WERI-Rb-1 (cell line): ENCODE measurements around the gene ARMC9.

ENCODE experiments used
- DNase-seq: peaks from one replicate; pipeline ENCODE4 v3.0.0-alpha.2; 2020
- H3K27ac ChIP-seq: fragments of 250-450 bp; sonication (Bioruptor Pico); 2 replicates; pipeline ENCODE4 v1.5.1; 2020; ENCODE audit warnings: mild to moderate bottlenecking, moderate library complexity
- H3K27me3 ChIP-seq: fragments of 250-450 bp; sonication (Bioruptor Pico); 2 replicates; pipeline ENCODE4 v1.5.1; 2021; ENCODE audit warnings: mild to moderate bottlenecking, low read depth, moderate library complexity; ENCODE audit not compliant: insufficient read depth, severe bottlenecking
- H3K36me3 ChIP-seq: fragments of 250-450 bp; sonication (Bioruptor Pico); 2 replicates; pipeline ENCODE4 v1.5.1; 2020; ENCODE audit warnings: mild to moderate bottlenecking, moderate library complexity
- H3K4me3 ChIP-seq: 2 replicates; pipeline ENCODE4 v1.5.1; 2011; ENCODE audit warnings: low read depth, mild to moderate bottlenecking, control low read depth, low read length
- H3K9me3 ChIP-seq: fragments of 250-450 bp; sonication (Bioruptor Pico); 2 replicates; pipeline ENCODE4 v1.5.1; 2021; ENCODE audit warnings: mild to moderate bottlenecking, moderate library complexity; ENCODE audit not compliant: severe bottlenecking
- TF ChIP-seq, protein P1 (sequence below): IDR thresholded peaks from 2 replicates; pipeline ENCODE4 v1.5.1; 2011; ENCODE audit warnings: low read depth, mild to moderate bottlenecking, control low read depth, inconsistent platforms, low read length

Gene ARMC9

DNA sequence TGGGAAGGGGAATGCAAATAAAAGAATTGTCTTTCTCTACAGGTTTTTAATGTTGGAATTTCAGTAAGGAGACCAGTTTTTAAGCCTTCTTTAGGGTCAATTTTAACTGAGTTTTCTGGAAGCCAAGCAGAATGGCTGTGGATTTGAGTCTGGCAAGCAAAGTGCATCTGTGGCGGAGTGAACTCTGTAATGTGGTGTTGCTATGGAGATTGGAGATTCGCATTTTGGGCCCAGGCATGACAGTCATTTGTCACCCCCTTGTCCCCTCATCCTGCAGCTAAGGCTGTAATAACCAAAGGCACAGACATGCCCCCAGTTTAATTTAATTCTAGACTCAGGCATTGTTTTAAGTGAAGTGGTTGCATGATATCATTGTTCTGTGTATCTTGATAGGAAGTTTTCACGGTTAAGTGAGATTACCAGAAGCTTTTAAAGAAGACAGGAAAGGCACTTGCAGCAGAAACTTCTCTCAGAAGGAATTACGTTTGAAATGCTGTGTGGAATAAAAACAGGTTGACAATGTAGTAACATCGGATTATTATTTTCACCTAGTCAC lies 30.6 kb downstream of the ARMC9 start:
- no peak overlapping the region for H3K27ac ChIP-seq
- H3K27me3 ChIP-seq: no peaks in the 10 kb centered on the region
- H3K9me3 ChIP-seq: no peaks in the 10 kb centered on the region

DNA sequence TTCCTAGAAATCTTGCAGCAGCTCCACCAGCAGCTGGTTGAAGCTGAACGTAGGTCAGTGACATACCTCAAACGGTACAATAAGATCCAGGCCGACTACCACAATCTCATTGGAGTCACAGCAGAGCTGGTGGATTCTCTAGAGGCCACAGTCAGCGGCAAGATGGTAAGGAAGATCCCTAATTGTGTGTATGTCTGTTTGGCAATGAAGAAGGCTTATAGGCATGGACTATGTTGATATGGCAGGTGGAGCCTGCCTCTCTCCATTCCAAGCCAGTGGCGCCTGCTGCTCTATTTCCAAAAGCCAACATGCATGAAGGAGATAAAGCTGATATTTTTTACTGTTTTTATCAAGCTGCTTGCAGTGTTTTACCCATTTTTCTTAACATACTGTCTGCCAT lies 36.8 kb downstream of the ARMC9 start:
- TF ChIP-seq, protein P1, sequence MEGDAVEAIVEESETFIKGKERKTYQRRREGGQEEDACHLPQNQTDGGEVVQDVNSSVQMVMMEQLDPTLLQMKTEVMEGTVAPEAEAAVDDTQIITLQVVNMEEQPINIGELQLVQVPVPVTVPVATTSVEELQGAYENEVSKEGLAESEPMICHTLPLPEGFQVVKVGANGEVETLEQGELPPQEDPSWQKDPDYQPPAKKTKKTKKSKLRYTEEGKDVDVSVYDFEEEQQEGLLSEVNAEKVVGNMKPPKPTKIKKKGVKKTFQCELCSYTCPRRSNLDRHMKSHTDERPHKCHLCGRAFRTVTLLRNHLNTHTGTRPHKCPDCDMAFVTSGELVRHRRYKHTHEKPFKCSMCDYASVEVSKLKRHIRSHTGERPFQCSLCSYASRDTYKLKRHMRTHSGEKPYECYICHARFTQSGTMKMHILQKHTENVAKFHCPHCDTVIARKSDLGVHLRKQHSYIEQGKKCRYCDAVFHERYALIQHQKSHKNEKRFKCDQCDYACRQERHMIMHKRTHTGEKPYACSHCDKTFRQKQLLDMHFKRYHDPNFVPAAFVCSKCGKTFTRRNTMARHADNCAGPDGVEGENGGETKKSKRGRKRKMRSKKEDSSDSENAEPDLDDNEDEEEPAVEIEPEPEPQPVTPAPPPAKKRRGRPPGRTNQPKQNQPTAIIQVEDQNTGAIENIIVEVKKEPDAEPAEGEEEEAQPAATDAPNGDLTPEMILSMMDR: no peak
- no peaks in the 10 kb centered on the region for H3K9me3 ChIP-seq
- no peaks in the 10 kb centered on the region for H3K27me3 ChIP-seq
- no peak overlapping the region for H3K27ac ChIP-seq
- no peak overlapping the region for H3K4me3 ChIP-seq
- peaks cover 18% of the 10 kb centered on the region for H3K36me3 ChIP-seq
- no peak for DNase-seq

More for the DNA sequence above, 30.6 kb downstream of the ARMC9 start:
- Histone ChIP-seq H3K4me3 (no peak overlapping the region), H3K36me3 (peaks cover 2% of the 10 kb centered on the region)
- TF ChIP-seq, protein P1: no peak
- no peak for DNase-seq

DNA sequence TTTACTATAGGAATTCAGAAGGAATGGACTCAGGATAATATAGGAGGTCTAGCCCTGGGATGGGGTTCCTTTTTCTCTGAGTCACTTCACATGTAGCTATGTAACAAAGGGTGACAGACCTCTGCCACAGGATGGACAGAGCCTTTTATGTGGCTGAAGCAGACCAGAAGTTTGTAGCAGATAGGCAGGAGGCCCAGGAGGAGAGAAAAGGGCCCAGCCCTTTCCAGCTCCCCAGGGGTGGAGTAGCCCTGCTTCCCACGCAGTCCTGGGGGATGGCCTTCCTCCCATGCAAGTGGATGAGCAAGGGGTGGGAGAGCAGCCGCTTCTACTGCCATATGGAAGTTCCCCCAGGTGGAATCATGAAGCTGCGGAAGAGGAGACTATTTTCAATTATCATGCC lies 40.3 kb downstream of the ARMC9 start:
- Histone ChIP-seq H3K4me3 (no peak overlapping the region), H3K36me3 (peaks cover 25% of the 10 kb centered on the region), H3K27me3 (no peaks in the 10 kb centered on the region), H3K27ac (no peak overlapping the region), H3K9me3 (no peaks in the 10 kb centered on the region)
- DNase-seq: no peak
- TF ChIP-seq, protein P1: no peak

DNA sequence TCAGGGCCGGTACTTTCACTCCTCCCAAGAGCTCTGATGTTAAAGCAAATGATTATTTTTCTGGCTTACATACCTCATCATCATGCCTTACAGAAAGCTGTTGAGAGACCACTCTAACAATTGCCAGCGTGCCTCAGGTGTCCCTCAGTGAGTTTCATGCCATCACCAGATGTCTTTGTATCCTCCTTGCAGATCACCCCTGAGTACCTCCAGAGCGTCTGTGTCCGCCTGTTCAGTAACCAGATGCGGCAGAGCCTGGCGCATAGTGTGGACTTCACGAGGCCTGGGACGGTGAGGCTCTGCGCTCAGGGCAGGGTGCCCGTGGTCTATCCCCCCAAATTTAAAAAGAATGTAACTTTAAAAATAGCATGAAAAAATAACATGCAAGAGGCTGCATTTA lies 41.3 kb downstream of the ARMC9 start:
- no peak overlapping the region for H3K27ac ChIP-seq
- no peak overlapping the region for H3K4me3 ChIP-seq
- TF ChIP-seq, protein P1: no peak
- DNase-seq: no peak
- H3K27me3 ChIP-seq: no peaks in the 10 kb centered on the region
- H3K9me3 ChIP-seq: no peaks in the 10 kb centered on the region
- peaks cover 25% of the 10 kb centered on the region for H3K36me3 ChIP-seq

DNA sequence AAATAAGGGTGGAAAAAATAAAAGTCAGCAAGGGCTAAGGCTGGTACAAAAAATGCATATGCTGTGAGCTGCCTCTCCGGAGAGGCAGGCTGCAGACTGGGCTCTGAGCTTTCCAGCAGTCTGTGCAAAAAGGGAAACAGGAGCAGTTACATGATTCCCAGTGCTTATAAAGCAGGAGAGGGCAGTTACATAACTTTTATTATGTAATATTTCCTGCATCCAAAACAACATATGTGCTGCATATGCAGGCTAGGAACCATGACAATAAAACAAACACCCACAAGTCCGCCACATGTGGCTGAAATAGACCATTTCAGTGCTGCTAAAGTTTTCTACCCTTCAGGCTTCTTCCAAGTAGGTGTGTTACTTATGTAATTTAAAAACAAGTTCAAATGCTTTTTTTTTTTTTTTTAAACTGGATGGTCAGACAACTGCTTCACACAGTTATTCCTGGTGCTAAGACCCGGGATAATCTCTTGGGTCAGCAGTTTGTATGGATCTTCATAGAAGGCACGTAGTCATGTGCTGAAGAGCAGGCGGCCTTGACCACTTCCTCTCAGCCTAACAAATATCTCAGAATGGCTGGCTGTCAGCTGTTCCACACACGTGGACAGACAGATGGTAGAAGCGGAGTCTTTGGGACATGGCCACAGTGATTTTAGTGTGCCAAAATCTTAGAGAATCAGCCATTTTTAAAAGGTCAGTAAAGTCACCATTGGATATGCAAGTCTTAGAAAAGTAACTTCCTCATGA lies 43.5 kb downstream of the ARMC9 start:
- no peak overlapping the region for H3K4me3 ChIP-seq
- no peaks in the 10 kb centered on the region for H3K27me3 ChIP-seq
- no peaks in the 10 kb centered on the region for H3K9me3 ChIP-seq
- H3K36me3 ChIP-seq: peaks cover 22% of the 10 kb centered on the region
- TF ChIP-seq, protein P1: no peak
- DNase-seq: no peak
- H3K27ac ChIP-seq: no peak overlapping the region
